B cell (primary cell): ENCODE measurements around the gene MRPS26.

Experiments
- CTCF ChIP-seq: fragments of 200-600 bp; IDR thresholded peaks from one replicate; pipeline ENCODE4 v1.8.0; 2022; ENCODE audit warnings: antibody characterized with exemption, mild to moderate bottlenecking
- EZH2 ChIP-seq: IDR thresholded peaks from 2 replicates; pipeline ENCODE4 v1.6.1; 2012; ENCODE audit warnings: borderline replicate concordance, low read depth, mild to moderate bottlenecking, moderate library complexity, low read length; ENCODE audit not compliant: insufficient read depth, poor library complexity, severe bottlenecking

GRCh38 chr20:3080939-3081388 lies 35.1 kb downstream of the MRPS26 start:
- TF ChIP-seq EZH2 (no peak), CTCF (no peak)
